Natural killer cell (primary cell): ENCODE results near the gene ZDHHC20. TPM values are rescaled to one million over a fixed set of nuclear protein-coding genes. Genes with fewer than 3 reads are reported as not detected.

ENCODE experiments used
- ATAC-seq, 3 donors: fragments of 150-1000 bp in 2 of 3; fragments of 200-7000 bp in 1 of 3; cut with Tn5 transposase; 1 replicate in 1 of 3; 2 replicates in 2 of 3; pipeline ENCODE4 v1.10.0; 2021; ENCODE audit warnings: mild to moderate bottlenecking in 2 of 3, moderate library complexity in 2 of 3
- DNase-seq, 2 donors: peaks; one replicate each; pipeline versions ENCODE4 v3.0.0 to v3.0.0-alpha.2; 2013 to 2021; ENCODE audit warnings: mixed read lengths in 1 of 2
- H3K27ac ChIP-seq: one replicate; pipeline ENCODE4 v1.5.1; 2013; ENCODE audit warnings: mild to moderate bottlenecking, low read length
- H3K27me3 ChIP-seq: one replicate; pipeline ENCODE4 v1.6.1; 2013; ENCODE audit warnings: low read length; ENCODE audit not compliant: control insufficient read depth, insufficient read depth
- H3K36me3 ChIP-seq: one replicate; pipeline ENCODE4 v1.6.1; 2013; ENCODE audit warnings: low read length; ENCODE audit not compliant: control insufficient read depth, insufficient read depth
- H3K4me1 ChIP-seq: one replicate; pipeline ENCODE4 v1.6.1; 2013; ENCODE audit warnings: low read length; ENCODE audit not compliant: control insufficient read depth, insufficient read depth
- H3K4me3 ChIP-seq: one replicate; pipeline ENCODE4 v1.5.1; 2013; ENCODE audit warnings: low read length
- H3K9me3 ChIP-seq: one replicate; pipeline ENCODE4 v1.6.1; 2013; ENCODE audit warnings: low read length; ENCODE audit not compliant: control insufficient read depth, insufficient read depth
- H3K27ac Mint-ChIP-seq, 2 donors: one replicate each; pipeline ENCODE4 v1.8.0; 2022; ENCODE audit warnings: mild to moderate bottlenecking in 2 of 2, mixed read lengths in 2 of 2, moderate library complexity in 1 of 2
- H3K27me3 Mint-ChIP-seq, 2 donors: one replicate each; pipeline ENCODE4 v1.8.0; 2022; ENCODE audit warnings: low read depth in 2 of 2, mixed read lengths in 2 of 2
- H3K36me3 Mint-ChIP-seq: one replicate; pipeline ENCODE4 v1.8.0; 2022; ENCODE audit warnings: mixed read lengths
- H3K4me1 Mint-ChIP-seq, 2 donors: one replicate each; pipeline ENCODE4 v1.8.0; 2022; ENCODE audit warnings: mixed read lengths in 2 of 2
- H3K4me3 Mint-ChIP-seq: one replicate; pipeline ENCODE4 v1.8.0; 2022; ENCODE audit warnings: mild to moderate bottlenecking, moderate library complexity, mixed read lengths
- H3K9me3 Mint-ChIP-seq, 2 donors: one replicate each; pipeline ENCODE4 v1.8.0; 2022; ENCODE audit warnings: mixed read lengths in 2 of 2
- CTCF ChIP-seq: fragments of 200-600 bp; IDR thresholded peaks from one replicate; pipeline ENCODE4 v1.8.0; 2022; ENCODE audit warnings: antibody characterized with exemption
- WGBS: methylation state at CpG from one replicate; pipeline ENCODE4 v1.1.7; 2013; ENCODE audit warnings: missing lambda C conversion rate; ENCODE audit not compliant: insufficient coverage; 5-methylcytosine and 5-hydroxymethylcytosine counted together
- intact Hi-C: fragments of 100-400 bp; cut with micrococcal nuclease; formaldehyde crosslinking; loops from one replicate; pipeline ENCODE4 v1.14.2; 2022
- total RNA-seq, 4 donors: library from RNA; stranded (reverse); fragments of 120-200 nt in 1 of 4; gene quantifications; one replicate each; pipeline versions ENCODE4 v1.2.3 to v1.2.4, GENCODE V29; 2013 to 2022

ZDHHC20 gene
- total RNA-seq, 3 donors from 2014 or later (not counting 1 experiment from before 2014, with no cell fraction given): 85.1 to 116 (median 93.4) TPM

- Mint-ChIP-seq H3K4me1 (no peaks in the 10 kb centered on the region), H3K4me3 (no peak overlapping the region), H3K36me3 (peaks cover 11% of the 10 kb centered on the region), H3K27ac (no peak overlapping the region), H3K27me3 (no peaks in the 10 kb centered on the region), H3K9me3 (peaks cover 2 to 8% of the 10 kb centered on the region in 2 donors)
- Histone ChIP-seq H3K27ac (no peak overlapping the region), H3K4me3 (no peak overlapping the region), H3K36me3 (peaks cover 8% of the 10 kb centered on the region), H3K4me1 (no peaks in the 10 kb centered on the region), H3K9me3 (peaks cover 10% of the 10 kb centered on the region), H3K27me3 (no peaks in the 10 kb centered on the region)
- DNase-seq (no peak), ATAC-seq (no peak)
- intact Hi-C loops: no loop called here
- WGBS: 89% methylated on average over 1 of the region's 4 CpGs
- TF ChIP-seq CTCF: no peak
These were observed 27.2 kb upstream of the ZDHHC20 start for GRCh38 chr13:21486322-21486721.

- no peak overlapping the region for H3K27ac ChIP-seq
- ATAC-seq (no peak), DNase-seq (no peak)
- Mint-ChIP-seq H3K4me3 (no peak overlapping the region), H3K36me3 (peaks cover 11% of the 10 kb centered on the region), H3K27ac (peak overlapping the region in 1 of 2 donors; percentile 4), H3K4me1 (peaks cover 0 to 6% of the 10 kb centered on the region in 2 donors), H3K9me3 (peaks cover 2 to 8% of the 10 kb centered on the region in 2 donors), H3K27me3 (peaks cover 0 to 3% of the 10 kb centered on the region in 2 donors)
- WGBS: 95% methylated on average over 24 of the region's 24 CpGs
- TF ChIP-seq CTCF: no peak
- intact Hi-C loops: no loop called here
- H3K36me3 ChIP-seq: no peaks in the 10 kb centered on the region
- H3K4me1 ChIP-seq: no peaks in the 10 kb centered on the region
- no peaks in the 10 kb centered on the region for H3K27me3 ChIP-seq
- no peak overlapping the region for H3K4me3 ChIP-seq
- peaks cover 10% of the 10 kb centered on the region for H3K9me3 ChIP-seq
These were observed 24.6 kb upstream of the ZDHHC20 start for GRCh38 chr13:21483748-21484147.

- Mint-ChIP-seq H3K9me3 (peaks cover 0 to 4% of the 10 kb centered on the region in 2 donors), H3K4me1 (peaks cover 8 to 17% of the 10 kb centered on the region in 2 donors), H3K27me3 (peaks cover 0 to 3% of the 10 kb centered on the region in 2 donors), H3K4me3 (no peak overlapping the region), H3K36me3 (no peaks in the 10 kb centered on the region), H3K27ac (no peak overlapping the region)
- no peak overlapping the region for H3K27ac ChIP-seq
- no peak for DNase-seq
- TF ChIP-seq CTCF: no peak
- no peak for ATAC-seq
- no peaks in the 10 kb centered on the region for H3K36me3 ChIP-seq
- 81% methylated on average over 6 of the region's 6 CpGs for WGBS
- peaks cover under 1% of the 10 kb centered on the region for H3K9me3 ChIP-seq
- H3K27me3 ChIP-seq: no peaks in the 10 kb centered on the region
- no peak overlapping the region for H3K4me3 ChIP-seq
- intact Hi-C loops: no loop called here
- H3K4me1 ChIP-seq: peaks cover 6% of the 10 kb centered on the region
These were observed 22.3 kb upstream of the ZDHHC20 start for GRCh38 chr13:21481359-21481758.
